ENCODE measurements around the gene KATNB1.

- no peak for TF ChIP-seq CTCF (IDR thresholded peaks at IDR 0.05; ENCODE audit: borderline replicate concordance, extremely low read depth, low read length, poor library complexity, severe bottlenecking)
- TF ChIP-seq EZH2 (IDR thresholded peaks at IDR 0.05; ENCODE audit: borderline replicate concordance, low read depth, low read length, severe bottlenecking): no peak
Observed at GRCh38 chr16:57734308-57734924, 1.2 kb upstream of the KATNB1 start.

Data from DND-41 (cell line).